Femur (tissue), 1 donor: Measurements from ENCODE around the gene CFAP299.

ENCODE experiments used
- DNase-seq: peaks from one replicate; pipeline ENCODE4 v3.0.0-alpha.2; 2017

CFAP299 gene

GRCh38 chr4:80452768-80453167 is 117.2 kb downstream of the CFAP299 start:
- DNase-seq = no peak

- no peak for DNase-seq
Observed at GRCh38 chr4:80454040-80454439, 118.5 kb downstream of the CFAP299 start.

GRCh38 chr4:80454556-80454955 is 119.0 kb downstream of the CFAP299 start:
- DNase-seq = no peak

- DNase-seq = no peak
Observed at GRCh38 chr4:80459918-80460473, 124.5 kb downstream of the CFAP299 start.

- no peak for DNase-seq
Observed at GRCh38 chr4:80461412-80461811, 125.9 kb downstream of the CFAP299 start.

- no peak for DNase-seq
Observed at GRCh38 chr4:80462621-80463091, 127.1 kb downstream of the CFAP299 start.

- DNase-seq = no peak
Observed at GRCh38 chr4:80463509-80463908, 128.0 kb downstream of the CFAP299 start.

- DNase-seq = no peak
Observed at GRCh38 chr4:80465238-80465637, 129.7 kb downstream of the CFAP299 start.

- no peak for DNase-seq
Observed at GRCh38 chr4:80465736-80466135, 130.2 kb downstream of the CFAP299 start.

- DNase-seq = no peak
Observed at GRCh38 chr4:80466618-80467017, 131.1 kb downstream of the CFAP299 start.

- DNase-seq = peak; percentile 43
Observed at GRCh38 chr4:80471756-80472155, 136.2 kb downstream of the CFAP299 start.

- DNase-seq = no peak
Observed at GRCh38 chr4:80475236-80475635, 139.7 kb downstream of the CFAP299 start.

GRCh38 chr4:80475798-80476197 is 140.3 kb downstream of the CFAP299 start:
- DNase-seq = no peak

- no peak for DNase-seq
Observed at GRCh38 chr4:80484712-80485111, 149.2 kb downstream of the CFAP299 start.

- no peak for DNase-seq
Observed at GRCh38 chr4:80486603-80487002, 151.1 kb downstream of the CFAP299 start.

GRCh38 chr4:80489798-80490197 is 154.3 kb downstream of the CFAP299 start:
- DNase-seq = no peak

- no peak for DNase-seq
Observed at GRCh38 chr4:80492761-80493160, 157.2 kb downstream of the CFAP299 start.

- DNase-seq = no peak
Observed at GRCh38 chr4:80495865-80496264, 160.3 kb downstream of the CFAP299 start.

GRCh38 chr4:80498725-80499124 is 163.2 kb downstream of the CFAP299 start:
- DNase-seq = no peak

GRCh38 chr4:80500613-80501012 is 165.1 kb downstream of the CFAP299 start:
- no peak for DNase-seq

GRCh38 chr4:80507077-80507476 is 171.5 kb downstream of the CFAP299 start:
- DNase-seq = no peak

- DNase-seq = no peak
Observed at GRCh38 chr4:80507507-80507906, 172.0 kb downstream of the CFAP299 start.

GRCh38 chr4:80515496-80515895 is 180.0 kb downstream of the CFAP299 start:
- no peak for DNase-seq

GRCh38 chr4:80521438-80521837 is 185.9 kb downstream of the CFAP299 start:
- DNase-seq = no peak

- no peak for DNase-seq
Observed at GRCh38 chr4:80526697-80527096, 191.2 kb downstream of the CFAP299 start.
